Suprapubic skin (tissue), 3 donors: Measurements from ENCODE around the gene ANKRD63.

ENCODE experiments used
- CTCF ChIP-seq, 2 donors: fragments of 200-600 bp in 1 of 2; fragments of 450-650 bp in 1 of 2; sonication (generic) in 1 of 2; IDR thresholded peaks; one replicate each; pipeline ENCODE4 v1.5.1; 2016 to 2019; ENCODE audit warnings: antibody characterized with exemption in 2 of 2, mild to moderate bottlenecking in 1 of 2, moderate library complexity in 1 of 2
- POLR2A ChIP-seq, 2 donors: fragments of 450-650 bp; IDR thresholded peaks; one replicate each; pipeline ENCODE4 v1.6.1; 2017; ENCODE audit warnings: antibody characterized with exemption in 2 of 2, mild to moderate bottlenecking in 2 of 2, moderate library complexity in 2 of 2

- TF ChIP-seq CTCF (IDR thresholded peaks at IDR 0.05): no peak
- no peak for TF ChIP-seq POLR2A (IDR thresholded peaks at IDR 0.05)
Measured at GRCh38 chr15:40285554-40286011, 2.7 kb upstream of the ANKRD63 start.
